Endodermal cell (in vitro differentiated cells): ENCODE results near the gene DARS1. TPM values are rescaled to one million over a fixed set of nuclear protein-coding genes. Genes with fewer than 3 reads are reported as not detected.
A peak's percentile ranks its signal among the peaks of the same experiment; 100 is the strongest.

Source experiments
- DNase-seq: peaks from one replicate; pipeline ENCODE4 v3.0.0-alpha.2; 2017
- H3K27ac ChIP-seq: 2 replicates; pipeline ENCODE4 v1.5.1; 2013; ENCODE audit warnings: mild to moderate bottlenecking, low read depth, low read length, moderate library complexity
- H3K27me3 ChIP-seq: 2 replicates; pipeline ENCODE4 v1.6.1; 2013; ENCODE audit warnings: mild to moderate bottlenecking, low read length, moderate library complexity; ENCODE audit not compliant: insufficient read depth, control insufficient read depth, poor library complexity, severe bottlenecking
- H3K36me3 ChIP-seq: 2 replicates; pipeline ENCODE4 v1.7.0; 2013; ENCODE audit warnings: mild to moderate bottlenecking, low read length, moderate library complexity; ENCODE audit not compliant: control insufficient read depth, insufficient read depth
- H3K4me1 ChIP-seq: one replicate; pipeline ENCODE4 v1.7.0; 2013; ENCODE audit warnings: low read length; ENCODE audit not compliant: control insufficient read depth, insufficient read depth
- H3K4me3 ChIP-seq: 2 replicates; pipeline ENCODE4 v1.5.1; 2013; ENCODE audit warnings: mild to moderate bottlenecking, low read length, moderate library complexity
- H3K9ac ChIP-seq: 2 replicates; pipeline ENCODE4 v1.6.1; 2013; ENCODE audit warnings: mild to moderate bottlenecking, low read length, moderate library complexity; ENCODE audit not compliant: poor library complexity, severe bottlenecking; ENCODE audit errors: extremely low read depth
- H3K9me3 ChIP-seq: 2 replicates; pipeline ENCODE4 v1.6.1; 2013; ENCODE audit warnings: mild to moderate bottlenecking, low read length, moderate library complexity; ENCODE audit not compliant: control insufficient read depth
- H3K27ac Mint-ChIP-seq: 2 replicates; pipeline ENCODE4 v1.8.0; 2020; ENCODE audit warnings: mixed read lengths
- H3K27me3 Mint-ChIP-seq: 2 replicates; pipeline ENCODE4 v1.8.0; 2021; ENCODE audit warnings: mild to moderate bottlenecking, mixed read lengths; ENCODE audit not compliant: insufficient read depth
- H3K36me3 Mint-ChIP-seq: 2 replicates; pipeline ENCODE4 v1.8.0; 2020; ENCODE audit warnings: low read depth, mixed read lengths
- H3K4me1 Mint-ChIP-seq: 2 replicates; pipeline ENCODE4 v1.8.0; 2020; ENCODE audit warnings: mixed read lengths
- H3K4me3 Mint-ChIP-seq: 2 replicates; pipeline ENCODE4 v1.8.0; 2020; ENCODE audit warnings: mild to moderate bottlenecking, moderate library complexity, mixed read lengths
- H3K9me3 Mint-ChIP-seq: 2 replicates; pipeline ENCODE4 v1.8.0; 2020; ENCODE audit warnings: mild to moderate bottlenecking, mixed read lengths
- WGBS, 2 experiments: methylation state at CpG; one replicate each; pipeline versions ENCODE4 v1.1.5 to v1.1.7; 2013; ENCODE audit warnings: missing lambda C conversion rate in 2 of 2, mixed read lengths in 1 of 2; ENCODE audit not compliant: insufficient coverage in 1 of 2, insufficient read length in 1 of 2; 5-methylcytosine and 5-hydroxymethylcytosine counted together
- total RNA-seq, 2 donors: library from RNA; stranded (reverse); fragmentation: NEBNext Ultra II Directional in 1 of 2; extraction: Animal tissue kit (Norgen Biotek cat#: 25700) in 1 of 2; gene quantifications; 2 replicates in 1 of 2; 3 replicates in 1 of 2; pipeline ENCODE4 v1.2.1, GENCODE V29; 2021
- TF ChIP-seq, protein P1 (sequence below): fragments of 200-600 bp; sonication (generic); conservative IDR thresholded peaks from 2 replicates; pipeline ENCODE4 v1.5.0; 2021; ENCODE audit warnings: antibody characterized with exemption, mild to moderate bottlenecking

Gene DARS1
- total RNA-seq, 2 donors from 2014 or later = 70.5 to 75.9 TPM

DNA sequence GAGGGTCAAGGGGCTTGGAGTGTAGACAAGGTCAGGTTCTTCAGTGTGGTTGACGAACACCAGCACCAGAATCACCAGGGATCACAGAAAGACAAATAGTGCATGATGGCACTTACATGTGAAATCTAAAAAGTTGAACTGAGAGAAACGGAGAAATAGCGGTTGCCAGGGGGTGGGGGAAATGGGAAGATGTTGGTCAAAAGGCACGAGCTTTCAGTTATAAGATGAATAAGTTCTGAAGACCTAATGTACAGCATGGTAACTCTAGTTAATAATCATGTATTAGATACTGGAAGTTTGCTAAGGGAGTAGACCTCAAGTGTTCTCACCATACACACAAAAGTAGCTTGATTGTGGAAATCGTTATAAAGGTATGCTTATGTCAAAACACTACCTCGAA lies 43.7 kb upstream of the DARS1 start:
- Histone ChIP-seq H3K4me3 (no peak overlapping the region), H3K36me3 (no peaks in the 10 kb centered on the region), H3K9ac (no peak overlapping the region), H3K27me3 (no peaks in the 10 kb centered on the region), H3K9me3 (no peaks in the 10 kb centered on the region), H3K4me1 (no peaks in the 10 kb centered on the region), H3K27ac (no peak overlapping the region)
- no peak overlapping the region for H3K27ac Mint-ChIP-seq
- DNase-seq = no peak
- H3K9me3 Mint-ChIP-seq = no peaks in the 10 kb centered on the region
- WGBS, 2 experiments = 95 to 97% methylated on average over 4 of the region's 6 CpGs
- peaks cover 4% of the 10 kb centered on the region for H3K27me3 Mint-ChIP-seq
- no peak overlapping the region for H3K4me3 Mint-ChIP-seq
- TF ChIP-seq, protein P1, sequence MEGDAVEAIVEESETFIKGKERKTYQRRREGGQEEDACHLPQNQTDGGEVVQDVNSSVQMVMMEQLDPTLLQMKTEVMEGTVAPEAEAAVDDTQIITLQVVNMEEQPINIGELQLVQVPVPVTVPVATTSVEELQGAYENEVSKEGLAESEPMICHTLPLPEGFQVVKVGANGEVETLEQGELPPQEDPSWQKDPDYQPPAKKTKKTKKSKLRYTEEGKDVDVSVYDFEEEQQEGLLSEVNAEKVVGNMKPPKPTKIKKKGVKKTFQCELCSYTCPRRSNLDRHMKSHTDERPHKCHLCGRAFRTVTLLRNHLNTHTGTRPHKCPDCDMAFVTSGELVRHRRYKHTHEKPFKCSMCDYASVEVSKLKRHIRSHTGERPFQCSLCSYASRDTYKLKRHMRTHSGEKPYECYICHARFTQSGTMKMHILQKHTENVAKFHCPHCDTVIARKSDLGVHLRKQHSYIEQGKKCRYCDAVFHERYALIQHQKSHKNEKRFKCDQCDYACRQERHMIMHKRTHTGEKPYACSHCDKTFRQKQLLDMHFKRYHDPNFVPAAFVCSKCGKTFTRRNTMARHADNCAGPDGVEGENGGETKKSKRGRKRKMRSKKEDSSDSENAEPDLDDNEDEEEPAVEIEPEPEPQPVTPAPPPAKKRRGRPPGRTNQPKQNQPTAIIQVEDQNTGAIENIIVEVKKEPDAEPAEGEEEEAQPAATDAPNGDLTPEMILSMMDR = no peak
- peaks cover 14% of the 10 kb centered on the region for H3K4me1 Mint-ChIP-seq
- H3K36me3 Mint-ChIP-seq = no peaks in the 10 kb centered on the region

DNA sequence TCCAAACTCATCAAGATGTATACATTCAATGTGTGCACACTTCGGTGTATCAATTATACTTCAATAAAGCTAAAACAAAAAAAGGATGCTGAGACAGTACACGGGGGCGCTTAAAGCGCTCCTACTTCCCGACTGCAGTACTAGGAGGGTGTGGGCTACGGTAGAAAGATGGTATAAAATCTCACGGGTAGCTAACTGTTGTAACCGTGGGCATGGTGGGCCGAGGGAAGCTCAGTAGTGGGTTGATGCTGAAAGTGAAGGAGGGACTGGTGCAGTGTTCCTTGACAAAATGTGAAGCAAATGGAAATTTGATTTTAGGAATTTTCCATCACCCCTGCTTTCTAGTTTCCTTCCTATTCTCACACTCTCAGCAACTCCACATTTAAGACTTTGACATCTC lies 42.6 kb upstream of the DARS1 start:
- no peaks in the 10 kb centered on the region for H3K36me3 ChIP-seq
- Mint-ChIP-seq H3K27ac (no peak overlapping the region), H3K36me3 (no peaks in the 10 kb centered on the region), H3K27me3 (peaks cover 4% of the 10 kb centered on the region), H3K4me3 (no peak overlapping the region), H3K9me3 (no peaks in the 10 kb centered on the region), H3K4me1 (peaks cover 20% of the 10 kb centered on the region)
- H3K9ac ChIP-seq = no peak overlapping the region
- H3K4me1 ChIP-seq = peaks cover 3% of the 10 kb centered on the region
- H3K27me3 ChIP-seq = no peaks in the 10 kb centered on the region
- H3K9me3 ChIP-seq = no peaks in the 10 kb centered on the region
- no peak overlapping the region for H3K4me3 ChIP-seq
- H3K27ac ChIP-seq = no peak overlapping the region
- no peak for DNase-seq
- 94 to 95% methylated on average over 8 to 9 of the region's 9 CpGs for WGBS, 2 experiments
- TF ChIP-seq, protein P1 = no peak

DNA sequence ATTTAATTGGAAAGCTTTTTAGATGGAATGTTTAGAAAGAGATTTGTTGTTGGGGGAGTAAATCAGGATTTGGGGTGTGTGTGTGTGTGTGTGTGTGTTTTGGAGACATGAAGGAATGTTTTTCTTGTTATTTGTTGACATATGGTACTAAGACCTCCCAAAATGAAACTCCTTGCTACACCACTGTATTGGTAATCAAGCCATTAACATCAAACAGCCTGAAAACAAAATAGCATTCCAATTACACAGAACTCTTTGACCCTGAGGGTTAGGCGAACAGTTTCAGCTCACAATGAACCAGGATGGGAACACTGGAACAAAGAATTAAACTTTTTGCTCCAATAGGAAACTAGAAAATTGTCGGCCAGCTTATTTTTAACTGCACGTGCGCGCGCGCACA lies 41.7 kb upstream of the DARS1 start:
- no peak overlapping the region for H3K4me3 Mint-ChIP-seq
- Histone ChIP-seq H3K27me3 (no peaks in the 10 kb centered on the region), H3K9me3 (no peaks in the 10 kb centered on the region), H3K36me3 (no peaks in the 10 kb centered on the region), H3K9ac (no peak overlapping the region), H3K4me3 (no peak overlapping the region), H3K27ac (peak overlapping the region; percentile 71), H3K4me1 (peaks cover 4% of the 10 kb centered on the region)
- H3K4me1 Mint-ChIP-seq = peaks cover 23% of the 10 kb centered on the region
- 77 to 92% methylated on average over 5 to 7 of the region's 7 CpGs for WGBS, 2 experiments
- peaks cover 4% of the 10 kb centered on the region for H3K27me3 Mint-ChIP-seq
- TF ChIP-seq, protein P1 = no peak
- no peaks in the 10 kb centered on the region for H3K9me3 Mint-ChIP-seq
- H3K27ac Mint-ChIP-seq = no peak overlapping the region
- DNase-seq = no peak
- H3K36me3 Mint-ChIP-seq = no peaks in the 10 kb centered on the region
